Panc1 (cell line): ENCODE results near the gene PPP1R3E.

ENCODE experiments used
- CTCF ChIP-seq: fragments of 450-650 bp; IDR thresholded peaks from 2 replicates; pipeline ENCODE4 v1.5.1; 2017; ENCODE audit warnings: mild to moderate bottlenecking
- POLR2AphosphoS5 ChIP-seq: IDR thresholded peaks from 2 replicates; pipeline ENCODE4 v1.6.1; 2012; ENCODE audit warnings: mild to moderate bottlenecking, low read depth, low read length, moderate library complexity
- REST ChIP-seq, 2 experiments: IDR thresholded peaks; 2 replicates each; pipeline ENCODE4 v1.6.1; 2011 to 2012; ENCODE audit warnings: low read depth in 2 of 2, control low read depth in 1 of 2, low read length in 1 of 2, mild to moderate bottlenecking in 1 of 2, moderate library complexity in 1 of 2; ENCODE audit not compliant: insufficient read depth in 1 of 2
- SIN3A ChIP-seq: IDR thresholded peaks from 2 replicates; pipeline ENCODE4 v1.6.1; 2012; ENCODE audit warnings: low read depth, mild to moderate bottlenecking, low read length, moderate library complexity, borderline replicate concordance; ENCODE audit not compliant: insufficient read depth
- TCF7L2 ChIP-seq: IDR thresholded peaks from 2 replicates; pipeline ENCODE4 v1.6.1; 2011; ENCODE audit warnings: mild to moderate bottlenecking, low read depth, low read length, inconsistent platforms

GRCh38 chr14:23281247-23281646 is 21.4 kb downstream of the PPP1R3E start:
- no peak for TF ChIP-seq CTCF
- no peak for TF ChIP-seq POLR2AphosphoS5
- no peak for TF ChIP-seq SIN3A
- no peak for TF ChIP-seq REST (IDR thresholded peaks at IDR 0.05; ENCODE audit: insufficient read depth in 1 of 2, low read depth in 2 of 2, low read length in 1 of 2)
- no peak for TF ChIP-seq TCF7L2
